PFSK-1 (cell line): Measurements from ENCODE around the gene RAET1E.

Experiments used
- FOXP2 ChIP-seq: optimal IDR thresholded peaks from 2 replicates; pipeline ENCODE3; 2011; ENCODE audit warnings: borderline replicate concordance, control low read depth, inconsistent platforms; ENCODE audit not compliant: insufficient read depth; ENCODE audit errors: extremely low read length, extremely low read depth
- POLR2AphosphoS5 ChIP-seq: IDR thresholded peaks from 2 replicates; pipeline ENCODE4 v1.6.1; 2012; ENCODE audit warnings: low read depth, mild to moderate bottlenecking, control low read depth, low read length, moderate library complexity
- REST ChIP-seq, 2 experiments: IDR thresholded peaks; 2 replicates each; pipeline versions ENCODE4 v1.6.1 to v1.8.0; 2011 to 2012; ENCODE audit warnings: low read depth in 2 of 2, low read length in 2 of 2, control low read depth in 1 of 2, inconsistent platforms in 1 of 2, mild to moderate bottlenecking in 1 of 2, moderate library complexity in 1 of 2; ENCODE audit not compliant: insufficient read depth in 1 of 2
- SIN3A ChIP-seq: IDR thresholded peaks from 2 replicates; pipeline ENCODE4 v1.6.1; 2012; ENCODE audit warnings: mild to moderate bottlenecking, low read length, moderate library complexity, borderline replicate concordance; ENCODE audit not compliant: insufficient read depth
- TAF1 ChIP-seq: IDR thresholded peaks from 2 replicates; pipeline ENCODE4 v1.6.1; 2012; ENCODE audit warnings: low read length, control low read depth, borderline replicate concordance; ENCODE audit not compliant: insufficient read depth

DNA sequence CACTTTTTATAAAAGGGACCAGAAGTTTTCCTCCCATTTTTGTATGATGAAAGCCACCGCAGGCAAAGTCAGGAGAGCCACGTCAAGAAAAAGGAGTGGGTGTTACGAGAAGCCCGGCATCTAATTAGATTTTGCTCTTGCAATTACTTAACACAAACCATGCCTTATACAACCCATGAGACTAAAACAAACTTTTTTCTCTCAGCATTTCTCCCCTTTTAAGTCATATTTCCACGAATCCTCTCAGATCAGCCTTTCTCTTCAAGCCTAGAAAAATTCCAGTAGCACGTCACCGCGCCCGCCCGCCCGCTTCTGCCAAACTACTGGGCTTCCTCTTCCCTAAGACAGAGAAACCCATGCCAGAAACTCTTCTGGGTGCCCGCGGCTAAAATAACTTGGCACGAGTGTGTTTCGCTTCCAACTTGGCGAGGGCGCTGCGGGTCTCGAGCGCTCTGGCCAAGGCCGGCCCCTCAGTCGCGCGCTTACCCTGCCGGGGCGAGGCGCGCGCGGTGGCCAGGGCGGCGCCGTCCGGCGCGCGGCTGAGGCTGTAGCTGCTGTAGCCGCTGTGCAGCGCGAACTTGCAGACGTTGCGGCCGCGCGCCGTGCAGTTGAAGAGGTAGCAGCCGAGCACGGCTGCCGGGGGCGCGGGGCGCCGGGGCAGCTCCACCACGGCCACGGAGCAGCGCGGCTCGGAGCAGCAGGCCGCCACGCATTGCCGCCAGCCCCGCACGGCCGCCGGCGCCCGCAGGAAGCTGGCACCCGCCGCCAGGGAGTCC lies 34.8 kb downstream of the RAET1E start:
- TF ChIP-seq REST (IDR thresholded peaks at IDR 0.05; ENCODE audit: insufficient read depth in 1 of 2, low read depth in 2 of 2, low read length in 2 of 2) (no peak), TAF1 (no peak), SIN3A (no peak), POLR2AphosphoS5 (no peak), FOXP2 (no peak)
